H1 (cell line): ENCODE data around the gene ADGRV1. TPM values are rescaled to one million over a fixed set of nuclear protein-coding genes. Genes with fewer than 3 reads are reported as not detected.

ENCODE experiments used
- CTCF ChIA-PET: fragments of 300-600 bp; sonication (Branson Sonifier 250); formaldehyde crosslinking; loops from one replicate; lab custom pipeline; 2021; ENCODE audit not compliant: partially characterized antibody; lab: Charles Lee
- POLR2A ChIA-PET: fragments of 300-600 bp; sonication (Branson Sonifier 250); formaldehyde crosslinking; loops from one replicate; lab custom pipeline; 2021; ENCODE audit warnings: inconsistent platforms; ENCODE audit not compliant: partially characterized antibody; lab: Charles Lee
- DNase-seq, 2 experiments: peaks; one replicate each; pipeline versions ENCODE4 v3.0.0 to v3.0.0-alpha.2; 2010 to 2022; ENCODE audit warnings: low spot score in 2 of 2, low read depth in 1 of 2, mixed read lengths in 1 of 2
- FAIRE-seq: peaks from 2 replicates; lab custom pipeline; 2011; peaks lifted over from hg19 to GRCh38; lab: Jason Lieb, UNC
- H2AFZ ChIP-seq: 2 replicates; pipeline ENCODE4 v1.8.1; 2012; ENCODE audit warnings: low read length, inconsistent platforms
- H2AK5ac ChIP-seq: 2 replicates; pipeline ENCODE4 v1.6.1; 2013; ENCODE audit warnings: low read depth, low read length
- H2BK120ac ChIP-seq: replicated peaks from 2 replicates; pipeline ENCODE3; 2013; ENCODE audit warnings: low read depth, low read length, inconsistent platforms
- H2BK12ac ChIP-seq: 2 replicates; pipeline ENCODE4 v1.6.1; 2013; ENCODE audit warnings: low read depth, low read length
- H2BK15ac ChIP-seq: 2 replicates; pipeline ENCODE4 v1.6.1; 2013; ENCODE audit warnings: low read length
- H2BK20ac ChIP-seq: 2 replicates; pipeline ENCODE4 v1.6.1; 2013; ENCODE audit warnings: low read length
- H2BK5ac ChIP-seq: 2 replicates; pipeline ENCODE4 v1.6.1; 2013; ENCODE audit warnings: low read depth, low read length
- H3K14ac ChIP-seq: 2 replicates; pipeline ENCODE4 v1.6.1; 2013; ENCODE audit warnings: inconsistent platforms; ENCODE audit not compliant: insufficient read length
- H3K18ac ChIP-seq: 2 replicates; pipeline ENCODE4 v1.6.1; 2013; ENCODE audit warnings: low read length; ENCODE audit errors: extremely low read depth
- H3K23ac ChIP-seq: 2 replicates; pipeline ENCODE4 v1.6.1; 2013; ENCODE audit warnings: inconsistent platforms; ENCODE audit not compliant: insufficient read length
- H3K23me2 ChIP-seq: 2 replicates; pipeline ENCODE4 v1.6.1; 2013; ENCODE audit warnings: low read depth, low read length
- H3K27ac ChIP-seq: 2 replicates; pipeline ENCODE4 v1.6.1; 2011; ENCODE audit warnings: low read depth, low read length, inconsistent platforms
- H3K27me3 ChIP-seq, 4 experiments: replicated peaks in 1 of 4; 1 replicate in 1 of 4; 2 replicates in 3 of 4; pipeline versions ENCODE4 v1.6.1 to v1.8.1; 2011 to 2013; ENCODE audit warnings: low read length in 3 of 4, mild to moderate bottlenecking in 3 of 4, inconsistent platforms in 2 of 4, mixed read lengths in 2 of 4, moderate library complexity in 1 of 4; ENCODE audit not compliant: control insufficient read depth in 3 of 4, insufficient read depth in 3 of 4; ENCODE audit errors: extremely low read depth in 1 of 4
- H3K36me3 ChIP-seq, 4 experiments: 2 replicates each; pipeline versions ENCODE4 v1.6.1 to v1.8.1; 2011 to 2013; ENCODE audit warnings: mild to moderate bottlenecking in 4 of 4, low read length in 3 of 4, moderate library complexity in 2 of 4, control low read depth in 1 of 4, inconsistent platforms in 1 of 4; ENCODE audit not compliant: insufficient read depth in 4 of 4, control insufficient read depth in 2 of 4
- H3K4ac ChIP-seq: replicated peaks from 2 replicates; pipeline ENCODE3; 2013; ENCODE audit warnings: low read length, low read depth, mixed read lengths, inconsistent platforms; ENCODE audit not compliant: insufficient read length
- H3K4me1 ChIP-seq, 4 experiments: replicated peaks in 1 of 4; 1 replicate in 1 of 4; 2 replicates in 3 of 4; pipeline versions ENCODE4 v1.6.1 to v1.8.1; 2011 to 2013; ENCODE audit warnings: low read length in 3 of 4, inconsistent platforms in 2 of 4, mixed read lengths in 1 of 4; ENCODE audit not compliant: insufficient read depth in 4 of 4, control insufficient read depth in 3 of 4
- H3K4me2 ChIP-seq, 2 experiments: 2 replicates each; pipeline versions ENCODE4 v1.6.1 to v1.8.1; 2011 to 2013; ENCODE audit warnings: low read depth in 2 of 2, low read length in 2 of 2, control low read depth in 1 of 2, inconsistent platforms in 1 of 2, mild to moderate bottlenecking in 1 of 2; ENCODE audit not compliant: insufficient read depth in 1 of 2
- H3K4me3 ChIP-seq, 4 experiments: fragments of 200-600, 300-600 bp in 1 of 4; sonication (generic), shearing (Covaris generic), sonication (Bioruptor Twin) in 1 of 4; 2 replicates each; pipeline versions ENCODE4 v1.5.1 to v1.8.1; 2011 to 2016; ENCODE audit warnings: low read length in 4 of 4, low read depth in 3 of 4, control low read depth in 2 of 4, inconsistent platforms in 2 of 4, mild to moderate bottlenecking in 2 of 4, mixed read lengths in 1 of 4, moderate library complexity in 1 of 4; ENCODE audit not compliant: insufficient read depth in 2 of 4; ENCODE audit errors: extremely low read depth in 1 of 4
- H3K56ac ChIP-seq: replicated peaks from 2 replicates; pipeline ENCODE3; 2013; ENCODE audit warnings: low read depth, mild to moderate bottlenecking, mixed read lengths, low read length, inconsistent platforms; ENCODE audit not compliant: insufficient read length
- H3K79me1 ChIP-seq: 2 replicates; pipeline ENCODE4 v1.6.1; 2013; ENCODE audit warnings: low read depth, low read length, control low read depth
- H3K79me2 ChIP-seq, 2 experiments: 2 replicates each; pipeline versions ENCODE4 v1.6.1 to v1.8.1; 2012 to 2013; ENCODE audit warnings: low read length in 2 of 2, mild to moderate bottlenecking in 2 of 2, inconsistent platforms in 1 of 2; ENCODE audit not compliant: insufficient read depth in 2 of 2, control insufficient read depth in 1 of 2
- H3K9ac ChIP-seq, 4 experiments: replicated peaks in 1 of 4; 1 replicate in 1 of 4; 2 replicates in 3 of 4; pipeline versions ENCODE4 v1.6.1 to v1.8.1; 2011 to 2013; ENCODE audit warnings: low read depth in 3 of 4, low read length in 3 of 4, control low read depth in 2 of 4, mild to moderate bottlenecking in 2 of 4, moderate library complexity in 2 of 4, inconsistent platforms in 1 of 4; ENCODE audit errors: extremely low read depth in 1 of 4
- H3K9me3 ChIP-seq, 2 experiments: 2 replicates each; pipeline versions ENCODE4 v1.6.1 to v1.8.1; 2012 to 2013; ENCODE audit warnings: mild to moderate bottlenecking in 2 of 2, moderate library complexity in 2 of 2, control low read depth in 1 of 2, inconsistent platforms in 1 of 2, low read depth in 1 of 2, low read length in 1 of 2, mixed read lengths in 1 of 2; ENCODE audit not compliant: insufficient read depth in 2 of 2
- H4K20me1 ChIP-seq, 2 experiments: replicated peaks in 1 of 2; 2 replicates each; pipeline versions ENCODE3 to v1.8.1; 2011 to 2013; ENCODE audit warnings: inconsistent platforms in 2 of 2, low read length in 2 of 2, mild to moderate bottlenecking in 1 of 2; ENCODE audit not compliant: insufficient read depth in 2 of 2, control insufficient read depth in 1 of 2
- H4K5ac ChIP-seq: 2 replicates; pipeline ENCODE4 v1.6.1; 2013; ENCODE audit warnings: low read length, low read depth, mixed read lengths, inconsistent platforms; ENCODE audit not compliant: insufficient read length
- H4K8ac ChIP-seq: 2 replicates; pipeline ENCODE4 v1.8.0; 2013; ENCODE audit warnings: mild to moderate bottlenecking, moderate library complexity, low read length, inconsistent platforms; ENCODE audit not compliant: insufficient read depth; ENCODE audit errors: extremely low read depth
- H4K91ac ChIP-seq: replicated peaks from 2 replicates; pipeline ENCODE3; 2013; ENCODE audit warnings: low read length, mixed read lengths, inconsistent platforms; ENCODE audit not compliant: insufficient read length
- BCL11A ChIP-seq, 2 experiments: IDR thresholded peaks; one replicate each; pipeline ENCODE4 v1.6.1; 2011; ENCODE audit warnings: low read depth in 2 of 2, low read length in 2 of 2, mild to moderate bottlenecking in 2 of 2
- BRCA1 ChIP-seq: IDR thresholded peaks from 2 replicates; pipeline ENCODE4 v1.6.1; 2012; ENCODE audit warnings: low read depth, low read length, improper control_type of control experiment
- CHD2 ChIP-seq: IDR thresholded peaks from 2 replicates; pipeline ENCODE4 v1.6.1; 2012; ENCODE audit warnings: low read length, improper control_type of control experiment
- CREB1 ChIP-seq: IDR thresholded peaks from 2 replicates; pipeline ENCODE4 v1.6.1; 2012; ENCODE audit warnings: inconsistent platforms
- GABPA ChIP-seq: IDR thresholded peaks from 2 replicates; pipeline ENCODE4 v1.6.1; 2011; ENCODE audit warnings: mild to moderate bottlenecking, low read length, moderate library complexity, borderline replicate concordance; ENCODE audit not compliant: insufficient read depth
- NRF1 ChIP-seq: IDR thresholded peaks from 2 replicates; pipeline ENCODE4 v1.6.1; 2011; ENCODE audit warnings: mild to moderate bottlenecking, low read depth, low read length, improper control_type of control experiment
- POLR2AphosphoS5 ChIP-seq: IDR thresholded peaks from 2 replicates; pipeline ENCODE4 v1.6.1; 2011; ENCODE audit warnings: low read depth, low read length
- POU5F1 ChIP-seq: IDR thresholded peaks from 2 replicates; pipeline ENCODE4 v1.6.1; 2011; ENCODE audit warnings: low read depth, mild to moderate bottlenecking, low read length, moderate library complexity
- RAD21 ChIP-seq, 2 experiments: IDR thresholded peaks in 1 of 2; conservative IDR thresholded peaks in 1 of 2; 2 replicates each; pipeline ENCODE4 v1.6.1; 2011; ENCODE audit warnings: low read depth in 2 of 2, low read length in 2 of 2, improper control_type of control experiment in 1 of 2, inconsistent platforms in 1 of 2, mild to moderate bottlenecking in 1 of 2, moderate library complexity in 1 of 2
- WGBS, 2 experiments: shearing (Covaris generic) in 1 of 2; methylation state at CpG; one replicate each; pipeline versions ENCODE4 v1.1.6 to v1.1.7; 2013 to 2015; ENCODE audit warnings: low lambda C conversion rate in 2 of 2, mixed read lengths in 2 of 2, inconsistent platforms in 1 of 2, low coverage in 1 of 2, missing lambda C conversion rate in 1 of 2; ENCODE audit not compliant: insufficient replicate concordance in 2 of 2, insufficient coverage in 1 of 2, insufficient read length in 1 of 2; ENCODE audit errors: extremely low coverage in 1 of 2, missing lambda C conversion rate in 1 of 2; 5-methylcytosine and 5-hydroxymethylcytosine counted together
- polyA plus RNA-seq, 7 experiments: library from polyadenylated mRNA; depleted of rRNA in 3 of 7; stranded (reverse) in 5 of 7; unstranded in 2 of 7; fragments of >200 nt in 5 of 7; fragments of 200-250 nt in 2 of 7; gene quantifications; 1 replicate in 5 of 7; 2 replicates in 1 of 7; 4 replicates in 1 of 7; pipeline versions ENCODE4 v1.2.1 to v1.2.3, GENCODE V29; 2011 to 2013; ENCODE audit warnings: missing spikeins in 2 of 7, mixed read lengths in 2 of 7
- total RNA-seq: library from RNA; stranded (reverse); fragmentation: NEBNext Ultra II Directional; extraction: Animal tissue kit (Norgen Biotek cat#: 25700); gene quantifications from 2 replicates; pipeline ENCODE4 v1.2.1, GENCODE V29; 2021
- TF ChIP-seq, protein P1 (sequence below): IDR thresholded peaks from 2 replicates; pipeline ENCODE4 v1.6.1; 2011; ENCODE audit warnings: low read length, improper control_type of control experiment

ADGRV1 gene
- total and polyA plus RNA-seq, 2 of the 8 experiments (the other 6 are each of a cell fraction or from before 2014, with no cell fraction given): 53.1 to 62.2 TPM

DNA sequence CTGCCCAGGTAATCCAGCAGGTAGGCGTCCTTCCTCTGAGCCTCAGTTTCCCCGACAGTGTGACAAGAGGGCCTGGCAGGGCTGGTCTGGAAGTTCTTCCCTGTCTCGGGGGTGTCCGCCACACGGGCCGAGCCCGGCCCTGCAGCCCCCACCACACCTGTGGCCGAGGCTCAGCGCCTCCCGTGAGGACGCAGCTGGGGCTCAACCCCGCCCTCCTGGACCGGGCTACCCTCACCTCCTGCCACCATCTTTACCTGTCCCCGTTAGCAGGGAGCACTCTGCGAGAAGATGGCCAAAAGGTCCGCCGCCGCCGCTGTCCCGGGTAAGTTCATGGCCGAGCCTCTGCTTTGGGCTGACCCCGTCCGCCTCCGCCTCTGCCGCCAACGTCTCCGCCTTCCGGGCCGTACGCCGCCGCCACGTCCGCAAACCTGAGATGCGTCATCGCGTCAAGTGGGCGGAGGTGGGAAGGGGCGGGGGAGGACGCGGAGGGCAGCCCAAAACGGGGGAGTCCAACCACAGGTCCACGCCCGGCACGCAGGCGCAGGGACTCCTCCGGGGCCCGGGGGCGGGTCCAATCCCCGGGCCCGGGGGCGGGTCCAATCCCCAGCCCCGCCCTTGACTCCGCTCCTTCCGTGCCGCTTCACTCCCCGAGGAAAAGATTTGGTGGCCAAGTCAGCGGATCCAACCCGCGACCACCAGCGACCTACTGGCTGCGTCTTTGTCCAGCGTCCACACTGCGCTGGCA, 29.2 kb upstream of the ADGRV1 start, which contains the start of gene LYSMD3:
TSS of gene LYSMD3 (minus strand) at position 391 of the 745 bp plus-strand sequence. CDS start 4,295 bp downstream, outside the sequence.
- peak within 1 kb of the TSS; percentile 65 to 84 (median 78) for H3K9ac ChIP-seq
- H3K79me1 ChIP-seq: peaks cover 4% of the 10 kb centered on the region
- H3K79me2 ChIP-seq: peaks cover 0 to 30% of the 10 kb centered on the region in 2 experiments; a peak in 2 of 4 replicates
- WGBS, 2 experiments: 2% methylated on average over 40 of the region's 64 CpGs; no CpG with 5 or more reads in 1 of the 2 experiments
- no peaks in the 10 kb centered on the region for H4K20me1 ChIP-seq
- H2BK15ac ChIP-seq: 0 out of 2 replicates have a peak within 1 kb of the TSS, but pooled peaks have one; percentile 67
- H4K91ac ChIP-seq: peak within 1 kb of the TSS; percentile 61
- peak within 1 kb of the TSS; percentile 94 for H4K5ac ChIP-seq
- H3K27ac ChIP-seq: peak within 1 kb of the TSS; percentile 72
- no peaks in the 10 kb centered on the region for H3K9me3 ChIP-seq
- H4K8ac ChIP-seq: peak within 1 kb of the TSS; percentile 84; the same call in 1 of the 2 replicates
- no peak within 1 kb of the TSS for H2AK5ac ChIP-seq
- no peak within 1 kb of the TSS for H2BK120ac ChIP-seq
- peak within 1 kb of the TSS; percentile 56 to 96 (median 90) for H3K4me3 ChIP-seq
- H3K56ac ChIP-seq: peak within 1 kb of the TSS; percentile 66
- peak within 1 kb of the TSS; percentile 100 for H2AFZ ChIP-seq
- peaks cover 0 to 8% (median under 1%) of the 10 kb centered on the region in 4 experiments; a peak in 1 of 8 replicates for H3K36me3 ChIP-seq
- peak within 1 kb of the TSS; percentile 93 for H3K18ac ChIP-seq
- H3K4me1 ChIP-seq: peaks cover 0 to 8% (median 0%) of the 10 kb centered on the region in 4 experiments; a peak in 3 of 7 replicates
- FAIRE-seq (no peak), DNase-seq (peak; percentile 92 to 95)
- H3K4me2 ChIP-seq: peak within 1 kb of the TSS; percentile 97 to 100
- H3K14ac ChIP-seq: no peak within 1 kb of the TSS
- H3K23me2 ChIP-seq: peaks cover 8% of the 10 kb centered on the region; the same call in 1 of the 2 replicates
- ChIA-PET CTCF (interaction anchor here (0.6 to 3.7 kb wide), 26 partner anchors 8 to 195 kb away, joined by 3 to 10 read pairs (median 4); partner anchors contain the start of gene CETN3), POLR2A (interaction anchor here (1.0 to 1.9 kb wide), 5 partner anchors 11 to 120 kb away, joined by 3 to 9 read pairs (median 4); partner anchors contain the start of gene CETN3)
- H3K23ac ChIP-seq: no peak within 1 kb of the TSS
- H2BK12ac ChIP-seq: no peak within 1 kb of the TSS
- H2BK5ac ChIP-seq: peak within 1 kb of the TSS; percentile 89
- H3K27me3 ChIP-seq: no peaks in the 10 kb centered on the region
- no peak within 1 kb of the TSS for H3K4ac ChIP-seq
- no peak within 1 kb of the TSS for H2BK20ac ChIP-seq
- no peak for TF ChIP-seq BRCA1
- TF ChIP-seq, protein P1, sequence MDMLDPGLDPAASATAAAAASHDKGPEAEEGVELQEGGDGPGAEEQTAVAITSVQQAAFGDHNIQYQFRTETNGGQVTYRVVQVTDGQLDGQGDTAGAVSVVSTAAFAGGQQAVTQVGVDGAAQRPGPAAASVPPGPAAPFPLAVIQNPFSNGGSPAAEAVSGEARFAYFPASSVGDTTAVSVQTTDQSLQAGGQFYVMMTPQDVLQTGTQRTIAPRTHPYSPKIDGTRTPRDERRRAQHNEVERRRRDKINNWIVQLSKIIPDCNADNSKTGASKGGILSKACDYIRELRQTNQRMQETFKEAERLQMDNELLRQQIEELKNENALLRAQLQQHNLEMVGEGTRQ: no peak
- TF ChIP-seq GABPA: no peak
- no peak for TF ChIP-seq RAD21 (IDR thresholded peaks at IDR 0.05 in 1 of 2, conservative IDR thresholded peaks at IDR 0.05 in 1 of 2; ENCODE audit: low read depth in 2 of 2, low read length in 2 of 2)
- no peak for TF ChIP-seq CHD2
- no peak for TF ChIP-seq POU5F1
- peak; percentile 81 for TF ChIP-seq NRF1
- TF ChIP-seq CREB1: peak; percentile 91
- peak; percentile 65 for TF ChIP-seq POLR2AphosphoS5
- TF ChIP-seq BCL11A (IDR thresholded peaks at IDR 0.05; ENCODE audit: low read depth in 2 of 2, low read length in 2 of 2): no peak
